HG02588 (cell line): ENCODE measurements around the gene TJP1.

ENCODE experiments used
- ATAC-seq: cut with Tn5 transposase; IDR thresholded peaks from one replicate; pipeline ENCODE4 v1.9.1; 2021; ENCODE audit warnings: mild to moderate bottlenecking, moderate library complexity; ENCODE audit not compliant: unreplicated experiment

The TJP1 gene

GRCh38 chr15:29822100-29822683 lies at the start of gene TJP1:
Gene TJP1, minus strand, starts transcription at chr15:29822468. Its CDS starts 440 bp downstream, at chr15:29822028.
- peak; percentile 27 for ATAC-seq

DNA sequence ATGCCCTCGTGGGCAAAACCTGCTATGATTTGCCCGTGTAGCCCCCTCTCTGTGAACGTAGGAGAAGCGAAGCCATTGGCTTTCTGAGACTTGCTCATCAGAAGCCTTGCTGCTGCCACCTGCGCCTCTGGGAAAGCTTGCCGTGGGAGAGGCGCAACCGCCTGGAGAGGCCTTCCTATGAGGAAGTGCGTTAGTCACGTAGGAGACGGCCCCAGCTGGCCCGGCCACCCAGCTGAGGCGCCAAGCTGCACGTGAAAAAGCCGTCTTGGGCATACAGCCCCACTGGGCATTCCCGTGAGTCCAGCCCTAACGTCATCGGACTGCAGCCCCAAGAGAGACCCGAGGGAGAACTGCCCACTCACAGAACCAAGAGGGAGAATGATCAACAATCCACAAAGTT lies 49.1 kb upstream of the TJP1 start:
- no peak for ATAC-seq

GRCh38 chr15:29870495-29871151 lies 48.4 kb upstream of the TJP1 start:
- no peak for ATAC-seq

DNA sequence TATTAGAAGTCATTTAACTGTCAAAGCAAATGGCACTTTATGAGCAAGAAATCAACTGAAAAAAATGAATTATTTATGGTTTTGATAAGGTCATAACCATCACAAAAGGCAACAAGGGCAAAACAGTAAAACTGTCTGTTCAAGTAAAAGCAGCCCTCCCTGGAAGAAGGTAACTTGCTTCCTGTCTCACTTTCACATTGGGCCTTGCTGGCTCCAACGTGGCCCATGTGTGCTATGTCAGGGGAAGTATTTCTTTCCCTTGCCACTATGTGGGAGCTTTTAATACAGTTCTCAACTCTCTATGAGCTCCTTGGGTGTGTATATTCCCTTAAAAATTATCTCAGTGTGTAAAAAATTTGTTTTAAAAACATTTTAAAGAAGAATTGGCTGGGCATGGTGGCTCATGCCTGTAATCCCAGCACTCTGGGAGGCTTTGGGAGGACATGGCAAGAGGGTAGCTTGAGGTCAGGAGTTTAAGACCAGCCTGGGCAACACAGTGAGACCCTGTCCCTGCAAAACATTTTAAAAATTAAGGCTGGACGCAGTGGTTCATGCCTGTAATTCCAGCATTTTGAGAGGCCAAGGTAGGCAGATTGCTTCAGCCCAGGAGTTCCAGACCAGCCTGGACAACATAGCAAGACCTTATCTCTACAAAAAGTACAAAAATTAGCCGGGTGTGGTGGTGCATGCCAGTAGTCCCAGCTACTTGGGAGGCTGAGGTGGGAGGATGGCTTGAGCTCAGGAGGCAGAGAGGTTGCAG lies 45.2 kb upstream of the TJP1 start:
- no peak for ATAC-seq

GRCh38 chr15:29866337-29866736 lies 44.1 kb upstream of the TJP1 start:
- no peak for ATAC-seq

DNA sequence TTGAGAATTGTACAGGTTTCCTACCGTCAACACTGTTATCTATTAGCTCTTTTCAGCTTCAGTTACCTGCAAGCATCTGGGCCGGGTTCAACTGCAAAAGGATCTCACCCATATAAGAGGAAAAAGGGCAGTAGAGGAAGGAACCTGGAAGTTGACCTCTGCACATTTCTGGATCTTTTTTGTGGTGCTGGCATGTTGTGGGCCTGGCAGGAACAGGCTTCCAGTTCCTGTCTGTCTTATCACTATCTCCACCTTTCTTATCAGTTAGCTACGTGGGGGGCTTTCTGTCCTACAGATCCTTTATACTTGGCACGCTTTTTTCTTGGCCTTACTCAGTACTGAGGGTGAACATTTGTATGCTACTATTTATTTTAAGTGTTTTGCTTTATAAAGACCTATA lies 42.2 kb upstream of the TJP1 start:
- ATAC-seq, result no peak

DNA sequence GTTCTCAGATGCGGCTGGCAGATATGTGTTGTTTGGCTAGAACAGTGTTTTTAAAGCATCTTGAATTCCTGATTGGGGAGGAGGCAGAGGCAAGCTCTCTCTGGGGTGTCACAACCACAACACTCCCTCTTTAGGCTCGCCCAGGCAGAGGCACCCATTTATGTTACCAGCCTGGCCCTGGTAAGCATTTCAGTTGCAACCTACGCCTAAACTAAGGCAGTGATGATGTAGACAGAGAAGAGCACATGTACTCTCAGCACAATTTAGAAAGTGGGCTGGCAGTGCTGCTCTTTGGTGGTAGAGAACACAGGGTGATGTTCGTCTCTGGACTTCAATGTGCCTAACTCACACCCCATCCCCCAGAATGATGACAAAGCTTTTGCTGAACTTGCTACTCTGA lies 41.2 kb upstream of the TJP1 start:
- no peak for ATAC-seq

GRCh38 chr15:29862271-29862670 lies 40.0 kb upstream of the TJP1 start:
- ATAC-seq, result no peak

- no peak for ATAC-seq
These were observed 38.6 kb upstream of the TJP1 start for GRCh38 chr15:29860872-29861271.

- no peak for ATAC-seq
These were observed 37.9 kb upstream of the TJP1 start for GRCh38 chr15:29859973-29860715.

DNA sequence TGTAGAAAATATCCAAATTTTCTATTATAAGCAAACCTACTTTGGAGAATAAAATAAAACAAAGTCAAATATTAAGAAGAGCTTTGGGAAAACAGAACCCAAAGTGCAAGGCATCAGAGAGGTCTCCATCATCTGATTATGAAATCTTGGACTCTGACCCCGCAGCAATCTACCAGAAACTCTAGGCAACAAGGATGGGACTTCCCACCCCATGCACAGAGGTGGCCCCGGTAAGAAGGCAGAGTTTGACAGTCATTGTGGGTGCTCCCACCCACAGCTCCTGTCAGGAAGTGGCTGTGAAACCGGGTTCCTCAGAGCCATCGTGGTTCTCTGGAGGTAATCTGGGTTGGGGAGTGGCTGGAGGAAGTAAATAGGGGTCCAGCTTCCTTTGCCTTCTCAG lies 37.0 kb upstream of the TJP1 start:
- ATAC-seq, result no peak

DNA sequence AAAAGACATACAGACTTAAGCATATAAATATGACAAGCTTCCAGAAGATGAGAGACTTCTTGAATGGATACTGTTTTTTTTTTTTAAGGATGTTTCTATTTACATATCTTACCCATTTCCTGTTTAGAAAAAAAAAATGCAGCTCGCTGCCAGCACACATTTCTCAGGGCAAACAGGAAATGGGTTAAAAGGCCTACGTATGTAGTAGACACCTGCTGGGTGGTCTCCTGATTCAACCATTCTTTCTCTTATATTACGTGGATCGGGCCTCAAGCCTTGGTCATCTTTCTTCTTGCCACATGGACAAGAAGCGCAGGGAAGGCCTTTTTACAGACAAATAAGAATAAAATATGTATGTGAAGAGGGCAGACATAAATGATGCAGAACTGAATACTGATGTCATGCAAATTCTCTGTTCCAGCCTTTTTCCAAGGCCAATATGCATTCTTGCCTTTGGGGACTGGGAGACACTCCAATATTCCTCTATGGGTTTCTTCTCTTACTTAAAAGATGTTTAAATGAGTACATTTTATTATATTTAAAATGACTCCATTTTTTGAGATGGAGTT lies 35.0 kb upstream of the TJP1 start:
- no peak for ATAC-seq

DNA sequence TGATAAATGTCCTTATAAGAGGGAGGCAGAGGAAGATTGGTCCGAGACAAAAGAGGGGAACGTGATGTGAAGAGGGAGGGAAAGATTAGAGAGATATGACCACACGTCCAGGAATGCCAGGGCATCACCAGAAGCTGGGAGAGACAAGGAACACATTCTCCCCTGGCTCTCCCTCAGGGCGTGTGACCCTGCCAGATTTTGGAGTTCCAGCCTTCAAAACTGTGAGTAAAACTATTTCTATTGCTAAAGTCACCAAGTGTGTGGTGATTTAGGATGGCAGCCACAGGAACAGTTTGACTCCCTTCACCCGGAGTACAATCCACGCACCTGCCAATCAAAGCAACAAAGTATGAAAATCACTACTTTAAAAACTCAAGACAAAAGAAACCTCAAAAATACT lies 32.1 kb upstream of the TJP1 start:
- no peak for ATAC-seq

GRCh38 chr15:29853211-29853987 lies 31.1 kb upstream of the TJP1 start:
- no peak for ATAC-seq

- ATAC-seq, result no peak
These were observed 29.9 kb upstream of the TJP1 start for GRCh38 chr15:29852201-29852600.

DNA sequence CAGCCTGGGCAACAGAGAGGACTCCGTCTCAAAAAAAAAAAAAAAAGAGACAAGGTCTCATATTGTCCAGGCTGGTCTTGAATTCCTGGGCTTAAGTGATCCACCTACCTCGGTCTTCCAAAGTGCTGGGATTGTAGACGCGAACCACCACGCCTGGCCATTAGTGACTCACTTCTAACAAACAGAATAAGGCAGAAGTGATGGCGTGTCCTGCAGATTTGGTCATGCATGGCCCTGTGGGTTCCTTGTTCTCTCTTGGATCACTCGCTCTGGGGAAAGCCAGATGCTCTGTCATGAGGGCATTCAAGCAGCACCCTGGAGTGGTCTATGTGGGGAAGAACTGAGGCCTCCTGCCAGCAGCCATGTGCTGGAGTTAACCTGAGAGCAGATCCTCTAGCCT lies 27.4 kb upstream of the TJP1 start:
- ATAC-seq, result no peak

DNA sequence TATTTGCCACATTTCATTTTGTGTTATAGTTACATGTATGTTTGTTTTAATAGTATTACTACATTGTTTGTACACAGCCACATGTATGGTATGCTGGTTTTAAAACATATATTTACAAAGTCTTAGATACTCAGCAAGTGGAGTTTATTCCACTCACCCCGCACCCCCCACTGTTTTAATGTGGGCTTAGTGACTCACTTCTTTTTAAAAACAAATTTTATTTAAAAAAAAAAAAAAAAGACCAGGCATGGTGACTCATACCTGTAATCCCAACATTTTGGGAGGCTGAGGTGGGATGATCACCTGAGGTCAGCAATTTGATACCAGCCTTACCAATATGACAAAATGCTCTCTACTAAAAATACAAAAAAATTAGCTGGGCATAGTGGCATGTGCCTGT lies 26.9 kb upstream of the TJP1 start:
- ATAC-seq, result no peak

DNA sequence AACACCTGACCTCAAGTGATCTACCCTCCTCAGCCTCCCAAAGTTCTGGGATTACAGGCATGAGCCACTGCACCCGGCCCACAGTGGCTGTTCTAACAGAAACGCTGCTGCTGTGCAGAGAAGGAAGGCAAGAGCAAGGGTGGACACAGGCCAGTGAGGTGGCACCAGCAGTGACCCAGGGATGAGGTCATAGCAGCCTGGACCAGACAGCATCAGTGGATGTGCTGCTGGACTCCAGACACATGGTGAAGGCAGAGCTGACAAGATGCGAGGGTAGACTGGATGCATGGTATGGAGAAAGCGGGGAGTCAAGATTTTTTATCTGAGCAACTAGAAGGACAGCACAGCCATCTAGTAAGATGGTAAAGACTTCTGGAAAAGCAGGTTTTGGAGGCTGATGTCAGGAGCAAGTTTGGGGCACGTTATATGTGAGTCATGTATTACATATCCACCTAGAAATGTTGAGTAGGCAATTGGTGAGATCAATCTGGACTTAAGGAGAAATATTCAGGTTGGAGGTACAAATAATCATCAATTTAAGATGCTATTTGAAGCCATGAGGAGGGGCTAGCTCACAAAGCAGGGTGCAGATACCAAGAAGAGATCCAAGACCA lies 22.1 kb upstream of the TJP1 start:
- ATAC-seq, result no peak

DNA sequence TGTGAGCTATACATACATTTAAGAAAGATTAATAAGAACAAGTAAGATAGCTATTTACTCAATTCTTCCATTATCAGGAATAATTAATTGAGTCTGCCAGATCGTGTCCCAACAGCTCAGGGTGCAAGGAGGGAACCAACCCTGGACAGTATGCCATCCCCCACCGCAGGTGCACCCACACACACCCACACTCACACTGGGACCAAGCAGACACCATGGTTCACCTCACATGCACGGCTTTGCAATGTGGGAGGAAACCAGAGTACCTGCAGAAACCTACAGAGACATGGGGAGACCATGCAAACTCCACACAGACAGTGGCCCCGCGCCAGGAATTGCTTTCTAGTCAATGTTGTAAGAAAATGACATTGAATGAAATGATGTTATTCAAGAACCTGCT lies 20.0 kb upstream of the TJP1 start:
- no peak for ATAC-seq

GRCh38 chr15:29840926-29841325 lies 18.7 kb upstream of the TJP1 start:
- no peak for ATAC-seq
